Heart right ventricle (tissue), 16 donors: ENCODE data around the gene SLC34A1. TPM values are rescaled to one million over a fixed set of nuclear protein-coding genes. Genes with fewer than 3 reads are reported as not detected.
A peak's percentile ranks its signal among the peaks of the same experiment; 100 is the strongest.

Source experiments
- ATAC-seq, 8 donors: fragments of 200-7000 bp; cut with Tn5 transposase; one replicate each; pipeline ENCODE4 v1.9.1; 2020; ENCODE audit warnings: mild to moderate bottlenecking in 8 of 8, moderate library complexity in 8 of 8, moderate number of reproducible peaks in 1 of 8
- DNase-seq, 2 donors: peaks; one replicate each; pipeline ENCODE4 v3.0.0-alpha.2; 2020
- H3K27ac ChIP-seq, 10 donors: fragments of 200-600 bp; sonication (generic) in 2 of 10; one replicate each; pipeline versions ENCODE4 v1.5.0 to v1.8.0; 2020 to 2022; ENCODE audit warnings: mild to moderate bottlenecking in 3 of 10
- H3K27me3 ChIP-seq, 7 donors: fragments of 200-600 bp; one replicate each; pipeline ENCODE4 v1.8.0; 2021 to 2022; ENCODE audit warnings: mild to moderate bottlenecking in 2 of 7
- H3K36me3 ChIP-seq, 9 donors: fragments of 200-600 bp; sonication (generic) in 1 of 9; one replicate each; pipeline versions ENCODE4 v1.5.0 to v1.8.0; 2020 to 2022; ENCODE audit warnings: mild to moderate bottlenecking in 2 of 9
- H3K4me1 ChIP-seq, 9 donors: fragments of 200-600 bp; sonication (generic) in 1 of 9; one replicate each; pipeline versions ENCODE4 v1.5.0 to v1.8.0; 2020 to 2022; ENCODE audit warnings: mild to moderate bottlenecking in 4 of 9
- H3K4me3 ChIP-seq, 10 donors: fragments of 200-600 bp; sonication (generic) in 2 of 10; one replicate each; pipeline versions ENCODE4 v1.5.0 to v1.8.0; 2020 to 2022; ENCODE audit warnings: mild to moderate bottlenecking in 7 of 10, moderate library complexity in 2 of 10
- H3K9me3 ChIP-seq, 11 donors: fragments of 200-600 bp in 10 of 11; sonication (generic) in 2 of 11; one replicate each; pipeline versions ENCODE4 v1.5.0 to v1.8.0; 2013 to 2022; ENCODE audit warnings: mild to moderate bottlenecking in 2 of 11, control low read depth in 1 of 11, moderate library complexity in 1 of 11
- CTCF ChIP-seq, 9 donors: fragments of 200-600 bp; sonication (generic) in 2 of 9; IDR thresholded peaks; one replicate each; pipeline versions ENCODE4 v1.5.0 to v1.8.0; 2021 to 2022; ENCODE audit warnings: antibody characterized with exemption in 9 of 9, mild to moderate bottlenecking in 5 of 9, moderate library complexity in 1 of 9
- WGBS, 2 donors: extraction: QIAGEN DNeasy Blood & Tissue Kit; methylation state at CpG; one replicate each; pipeline ENCODE4 v1.1.7; 2013; ENCODE audit warnings: inconsistent platforms in 1 of 2; 5-methylcytosine and 5-hydroxymethylcytosine counted together
- intact Hi-C, 10 donors: fragments of 100-400 bp; cut with DNase I; formaldehyde crosslinking; loops; one replicate each; pipeline versions ENCODE4 v1.11.1 to v1.14.2; 2022
- polyA plus RNA-seq, 2 donors: library from polyadenylated mRNA; stranded (reverse); fragments of 200-250 nt; gene quantifications; one replicate each; pipeline ENCODE4 v1.2.3, GENCODE V29; 2013
- total RNA-seq, 10 donors: library from RNA; stranded (reverse); fragmentation: NEBNext Ultra II Directional in 3 of 10; extraction: Animal tissue kit (Norgen Biotek cat#: 25700) in 3 of 10; gene quantifications; one replicate each; pipeline versions ENCODE4 v1.2.1 to v1.2.4, GENCODE V29; 2021 to 2023
- donor health status: Arrhythmogenic right ventricular cardiomyopathy.
- donor health status: ischemic (EF 13 %, LVEDD 7.1; RV severe dilation, severe dysfunction).
- donor health status: healthy with polysubstance abuse.
- donor health status: DM: no; HTN: yes; CAD: no.
- donor health status: DM: no; HTN: no; CAD: no.
- donor health status: ischemic (EF 25% LVEDD 6.9; RV normal size, moderate dysfunction).
- donor health status: ischemic (EF 25% LVEDD 5.7; RV mildly dilated, moderate dysfunction).
- donor health status: healthy.
- donor health status: DM: yes; HTN: yes; CAD: no.
- donor health status: Ischemic cardiomyopathy.
- donor health status: ischemic (EF 35%, LVEDD 5.7; RV mildly dilated, moderate dysfunction).
- donor health status: nonischemic (EF 11% LVEDD 7.7; RV severe dilation, severe dysfunction).
- donor health status: DM: yes; HTN: yes; CAD: no.
- donor health status: PGD.
- donor health status: ischemic (EF 29% LVEDD 5.4; RV normal size, mild dysfunction).
- donor health status: nonischemic (EF 23%, LVEDD 6.1; RV moderate dilation, normal function).

Gene SLC34A1
- total and polyA plus RNA-seq, 12 donors: 0.12 TPM; not detected in 11

GRCh38 chr5:177361418-177362291 lies 22.6 kb upstream of the SLC34A1 start:
- Histone ChIP-seq H3K27ac (peak overlapping the region in 1 of 10 donors; percentile 74), H3K27me3 (no peaks in the 10 kb centered on the region), H3K4me1 (peaks cover 0 to 88% (median 38%) of the 10 kb centered on the region in 9 donors), H3K36me3 (peaks cover 0 to 3% (median 0%) of the 10 kb centered on the region in 9 donors), H3K9me3 (no peaks in the 10 kb centered on the region), H3K4me3 (no peak overlapping the region)
- intact Hi-C loops: loop anchor here in 2 of 10 donors (10.0 kb wide), 2 partner anchors 47 to 247 kb away; partner anchors contain the start of gene MXD3 (in 1 of the 2)
- ATAC-seq (no peak), DNase-seq (no peak)
- WGBS, 2 donors: 74 to 84% methylated on average over 6 of the region's 6 CpGs
- TF ChIP-seq CTCF (IDR thresholded peaks at IDR 0.05): no peak

- peaks cover 0 to 86% (median 39%) of the 10 kb centered on the region in 9 donors for H3K4me1 ChIP-seq
- DNase-seq (no peak), ATAC-seq (no peak)
- TF ChIP-seq CTCF (IDR thresholded peaks at IDR 0.05): no peak
- WGBS, 2 donors: 58 to 65% methylated on average over 8 of the region's 8 CpGs
- no peaks in the 10 kb centered on the region for H3K9me3 ChIP-seq
- intact Hi-C loops: loop anchor here in 2 of 10 donors (10.0 kb wide), 2 partner anchors 47 to 247 kb away; partner anchors contain the start of gene MXD3 (in 1 of the 2)
- H3K27ac ChIP-seq: peak overlapping the region in 1 of 10 donors; percentile 74
- H3K4me3 ChIP-seq: no peak overlapping the region
- H3K27me3 ChIP-seq: no peaks in the 10 kb centered on the region
- peaks cover 0 to 5% (median 0%) of the 10 kb centered on the region in 9 donors for H3K36me3 ChIP-seq
These were observed 22.0 kb upstream of the SLC34A1 start for GRCh38 chr5:177362292-177362609.

GRCh38 chr5:177362610-177363507 lies 21.4 kb upstream of the SLC34A1 start:
- peaks cover 0 to 11% (median 0%) of the 10 kb centered on the region in 9 donors for H3K36me3 ChIP-seq
- WGBS, 2 donors: 12% methylated on average over 58 to 59 of the region's 59 CpGs
- peaks cover 3 to 86% (median 43%) of the 10 kb centered on the region in 9 donors for H3K4me1 ChIP-seq
- H3K4me3 ChIP-seq: peak overlapping the region; percentile 9 to 55 (median 44)
- no peak for TF ChIP-seq CTCF (IDR thresholded peaks at IDR 0.05)
- ATAC-seq: peak; percentile 32 to 55 (median 47)
- H3K27me3 ChIP-seq: no peaks in the 10 kb centered on the region
- no peaks in the 10 kb centered on the region for H3K9me3 ChIP-seq
- peak; percentile 41 to 68 for DNase-seq
- intact Hi-C loops: loop anchor here in 2 of 10 donors (10.0 kb wide), 2 partner anchors 48 to 248 kb away; partner anchors contain the start of gene MXD3 (in 1 of the 2)
- peak overlapping the region in 1 of 10 donors; percentile 74 for H3K27ac ChIP-seq

- intact Hi-C loops: loop anchor here in 2 of 10 donors (10.0 kb wide), 2 partner anchors 49 to 249 kb away; partner anchors contain the start of gene MXD3 (in 1 of the 2)
These were observed 20.7 kb upstream of the SLC34A1 start for GRCh38 chr5:177363565-177363964.

More at GRCh38 chr5:177363565-177363964, 20.7 kb upstream of the SLC34A1 start:
- DNase-seq (no peak), ATAC-seq (no peak)
- Histone ChIP-seq H3K36me3 (peaks cover 0 to 18% (median 0%) of the 10 kb centered on the region in 9 donors), H3K4me1 (peaks cover 3 to 79% (median 40%) of the 10 kb centered on the region in 9 donors), H3K27ac (no peak overlapping the region), H3K4me3 (peak overlapping the region in 9 of 10 donors; percentile 23 to 55 (median 47)), H3K9me3 (no peaks in the 10 kb centered on the region), H3K27me3 (no peaks in the 10 kb centered on the region)
- no peak for TF ChIP-seq CTCF (IDR thresholded peaks at IDR 0.05)
- 39 to 44% methylated on average over 10 of the region's 10 CpGs for WGBS, 2 donors
